GM19023 (cell line): ENCODE results near the gene ABCA9.
"Not testable (repeated sequence)": the region's sequence is repeated elsewhere in the genome, so short reads cannot be mapped to it uniquely, and the experiment has no call there.

Source experiments
- ATAC-seq: cut with Tn5 transposase; IDR thresholded peaks from one replicate; pipeline ENCODE4 v1.9.1; 2021; ENCODE audit warnings: mild to moderate bottlenecking, moderate library complexity; ENCODE audit not compliant: unreplicated experiment

The ABCA9 gene

DNA sequence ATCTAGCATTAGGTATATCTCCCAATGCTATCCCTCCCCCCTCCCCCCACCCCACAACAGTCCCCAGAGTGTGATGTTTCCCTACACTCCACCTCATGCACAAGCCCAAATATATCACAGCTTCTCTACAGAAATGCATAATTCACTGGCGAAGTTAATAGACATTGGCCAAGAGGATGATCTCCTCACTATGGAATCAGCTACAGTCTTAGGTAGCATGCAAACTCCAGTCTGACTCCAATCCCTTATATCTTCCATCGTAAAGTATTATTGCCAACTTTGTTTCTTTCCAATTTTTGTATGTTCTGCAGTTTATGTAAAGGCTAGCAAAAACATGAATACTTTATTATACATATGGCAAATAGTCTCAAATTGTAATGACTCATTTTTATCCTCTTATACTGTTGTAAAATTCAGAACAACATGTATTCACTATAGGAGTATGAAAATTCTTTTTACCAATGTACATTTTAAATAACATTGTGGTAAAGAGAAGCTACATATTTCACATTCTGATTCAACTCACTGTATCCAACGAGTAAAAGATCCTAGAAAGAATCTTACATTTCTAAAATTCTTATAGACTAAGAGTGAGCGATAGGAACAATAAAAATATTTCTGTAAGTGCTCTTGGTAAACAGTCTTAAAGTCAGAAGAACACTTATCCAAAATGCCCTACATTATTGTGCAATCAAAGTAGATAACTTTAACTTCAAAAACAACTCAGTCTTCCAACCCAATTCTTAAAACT is 106.4 kb downstream of the ABCA9 start:
- ATAC-seq, result no peak

DNA sequence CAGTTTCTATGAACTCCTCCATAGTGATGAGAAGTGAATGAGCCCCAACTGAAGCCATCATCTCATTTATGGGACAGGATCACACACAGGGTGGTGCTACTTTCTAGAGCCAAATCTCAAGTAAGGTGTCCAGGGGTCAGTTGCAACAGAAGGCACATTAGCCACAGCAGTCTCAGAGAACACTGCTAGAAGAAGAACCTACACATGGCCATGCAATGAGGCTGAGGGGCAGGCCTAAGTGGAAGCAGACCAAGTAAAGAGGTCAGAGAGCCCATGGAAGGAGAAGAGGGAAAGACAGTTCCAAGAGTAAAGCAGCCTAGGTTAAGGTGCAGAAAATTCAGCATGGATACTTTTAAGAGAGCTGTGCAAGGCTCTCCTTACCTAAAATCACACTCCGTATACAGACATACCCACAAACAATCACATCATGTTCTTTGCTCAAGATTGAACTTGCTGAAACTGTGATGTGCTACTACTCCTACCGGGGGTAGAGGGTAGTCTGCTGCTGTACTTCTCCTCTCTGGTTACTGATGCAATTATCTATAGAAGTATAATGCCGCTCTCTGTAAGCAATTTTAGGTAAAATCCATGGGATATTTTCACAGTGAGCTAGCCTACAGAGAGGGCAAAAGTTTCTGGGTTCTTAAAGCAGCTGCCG is 107.3 kb downstream of the ABCA9 start:
- ATAC-seq, result no peak

DNA sequence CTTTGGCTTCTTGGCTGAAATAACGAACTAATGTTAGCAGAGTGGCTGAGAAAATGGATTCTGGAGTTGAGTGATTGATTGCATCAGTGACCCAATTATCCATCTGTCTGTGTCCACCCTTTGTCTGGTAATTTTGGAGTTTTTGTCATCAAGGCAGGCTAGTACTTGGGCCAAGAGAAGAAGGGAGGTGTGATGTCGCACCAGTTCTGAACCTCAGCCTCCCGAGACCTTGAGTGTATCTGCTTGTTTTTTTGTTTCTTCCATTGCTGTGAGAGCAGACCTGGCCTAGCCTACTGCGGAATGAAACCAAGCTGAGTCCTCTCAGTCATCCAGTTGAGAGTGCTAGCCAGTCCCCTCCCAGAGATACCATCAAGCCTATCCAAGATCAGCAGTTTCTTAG is 110.0 kb downstream of the ABCA9 start:
- ATAC-seq, result no peak

DNA sequence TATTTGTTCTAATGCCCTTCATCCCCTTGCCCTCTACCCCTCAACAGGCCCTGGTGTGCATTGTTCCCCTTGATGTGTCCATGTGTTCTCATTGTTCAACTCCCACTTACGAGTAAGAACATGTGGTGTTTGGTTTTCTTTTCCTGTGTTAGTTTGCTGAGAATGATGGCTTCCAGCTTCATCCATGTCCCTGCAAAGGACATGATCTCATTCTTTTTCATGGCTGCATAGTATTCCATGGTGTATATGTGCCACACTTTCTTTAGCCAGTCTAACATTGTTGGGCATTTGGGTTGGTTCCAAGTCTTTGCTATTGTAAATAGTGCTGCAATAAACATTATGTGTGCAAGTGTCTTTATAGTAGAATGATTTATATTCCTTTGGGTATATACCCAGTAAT is 112.9 kb downstream of the ABCA9 start:
- not testable (repeated sequence) for ATAC-seq

DNA sequence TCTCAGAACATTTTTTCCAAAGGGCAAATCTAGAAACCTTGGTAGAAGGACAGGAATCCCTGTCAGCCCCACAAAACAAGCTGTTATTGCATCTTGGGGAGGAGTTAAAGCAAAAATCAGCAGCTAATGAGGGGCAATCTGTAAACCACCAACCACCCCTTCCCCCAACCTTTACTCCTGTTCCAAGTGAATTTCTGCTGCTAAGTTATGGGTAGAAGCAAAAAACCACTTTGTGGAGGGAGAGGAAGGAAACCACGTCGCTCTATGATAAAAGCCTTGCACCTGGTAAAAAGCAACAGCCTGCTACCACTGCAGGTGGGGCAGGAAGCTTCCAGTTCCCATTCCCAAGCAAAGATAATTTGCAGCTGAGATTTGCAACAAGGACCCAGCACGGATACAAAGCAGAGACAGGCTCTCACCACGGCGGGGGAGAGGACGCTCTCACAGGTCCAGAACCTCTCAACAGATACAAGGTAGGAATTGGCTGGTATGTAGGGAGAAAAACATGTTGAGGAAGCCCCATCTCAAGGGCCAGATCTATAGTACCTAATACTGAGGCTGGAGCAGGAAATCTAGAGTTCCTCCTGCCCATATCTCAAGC is 116.2 kb downstream of the ABCA9 start:
- no peak for ATAC-seq

DNA sequence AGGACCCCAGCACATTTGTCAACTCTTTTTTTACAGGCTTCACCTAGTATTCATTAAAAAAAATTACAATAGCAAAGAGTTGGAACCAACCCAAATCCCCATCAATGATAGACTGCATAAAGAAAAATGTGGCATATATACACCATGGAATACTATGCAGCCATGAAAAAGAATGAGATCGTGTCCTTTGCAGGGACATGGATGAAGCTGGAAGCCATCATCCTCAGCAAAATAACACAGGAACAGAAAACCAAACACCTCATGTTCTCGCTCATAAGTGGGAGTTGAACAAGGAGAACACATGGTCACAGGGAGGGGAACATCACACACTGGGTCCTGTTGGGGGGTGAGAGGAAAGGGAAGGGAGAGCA is 116.9 kb downstream of the ABCA9 start:
- ATAC-seq, result not testable (repeated sequence)

DNA sequence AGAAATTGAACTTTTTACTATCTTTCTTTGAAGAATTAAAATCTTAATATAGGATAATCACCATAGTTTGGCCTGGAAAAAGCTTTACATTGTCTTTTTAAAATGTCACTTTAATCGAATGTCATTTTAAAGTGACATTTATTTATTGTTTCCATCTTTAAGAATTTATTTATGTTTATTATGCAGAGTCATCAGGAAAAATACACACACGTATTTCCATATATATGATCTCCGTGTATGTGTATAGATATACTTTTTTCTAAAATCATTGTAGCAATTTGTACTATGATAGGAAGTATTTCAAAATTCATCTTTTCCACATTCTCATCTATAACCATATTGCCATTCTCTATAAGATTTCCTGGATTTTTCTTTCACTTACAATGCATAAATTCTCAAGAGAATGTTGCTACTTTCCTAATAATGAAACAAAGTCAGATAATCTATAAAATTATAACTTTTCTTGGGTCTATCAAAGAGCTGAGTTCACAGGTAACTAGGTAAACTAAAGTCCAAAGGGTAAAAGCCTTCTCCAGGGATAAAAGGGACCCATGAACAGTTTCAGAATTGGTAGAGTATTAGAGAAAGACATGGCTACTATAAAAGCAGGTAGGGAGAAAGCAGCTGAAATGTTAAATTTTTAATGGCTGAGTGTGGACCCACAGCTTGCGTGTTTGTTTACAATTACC is 117.5 kb downstream of the ABCA9 start:
- no peak for ATAC-seq

DNA sequence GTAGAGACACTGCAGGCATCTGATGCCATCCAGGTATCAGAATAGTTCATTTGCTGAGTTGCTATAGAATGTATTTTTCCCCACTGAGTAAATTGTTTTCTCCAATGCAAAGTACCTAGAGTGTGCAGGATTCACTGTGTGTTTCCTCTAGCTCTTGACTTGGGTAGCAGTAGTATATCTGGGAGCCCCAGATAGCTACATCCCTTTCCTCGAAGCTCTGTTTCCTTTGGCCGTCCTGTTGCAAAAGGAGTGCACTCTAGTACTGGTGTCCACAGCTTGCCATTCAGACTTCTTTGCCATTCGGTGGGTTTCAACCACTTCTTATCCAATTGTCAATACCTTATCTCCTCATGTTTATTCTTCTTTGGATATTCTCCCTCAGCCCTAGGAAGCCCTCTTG is 118.3 kb downstream of the ABCA9 start:
- no peak for ATAC-seq

DNA sequence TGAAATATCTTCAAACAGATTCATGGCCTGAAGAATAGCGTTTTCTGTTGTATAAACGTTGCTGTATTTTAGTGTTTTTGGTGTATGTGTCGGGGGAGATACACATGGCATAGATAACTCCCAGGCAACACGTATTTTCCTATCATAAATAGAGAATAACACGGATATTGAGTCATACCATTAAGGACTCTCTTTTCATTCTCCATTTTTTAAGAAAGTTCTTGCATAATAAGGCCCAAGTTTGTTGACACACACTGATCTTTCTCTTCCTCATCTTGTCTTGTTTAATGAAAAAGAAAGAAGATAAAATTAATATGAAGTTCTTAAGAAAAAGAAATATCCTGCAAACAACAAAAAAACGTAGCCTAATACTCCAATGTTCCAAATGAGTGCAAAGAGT is 119.0 kb downstream of the ABCA9 start:
- no peak for ATAC-seq

DNA sequence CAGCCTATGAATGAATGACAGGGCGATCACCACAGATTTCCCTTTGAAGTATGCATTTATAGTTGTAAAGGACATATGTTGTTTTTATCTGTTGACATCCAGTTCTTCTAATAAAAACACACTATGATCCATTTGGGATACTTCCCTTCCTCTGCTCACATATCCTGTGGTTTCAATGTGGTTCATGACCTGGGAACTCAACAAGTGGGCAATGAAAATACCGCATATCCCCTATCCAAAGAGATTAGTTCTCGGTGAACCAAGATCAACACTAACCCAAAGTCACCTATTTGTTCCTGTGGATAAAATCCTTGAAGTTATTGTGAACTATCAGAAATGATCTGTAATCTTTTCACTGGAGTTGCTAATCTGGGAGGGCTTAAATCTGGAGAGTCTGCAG is 121.5 kb downstream of the ABCA9 start:
- no peak for ATAC-seq

DNA sequence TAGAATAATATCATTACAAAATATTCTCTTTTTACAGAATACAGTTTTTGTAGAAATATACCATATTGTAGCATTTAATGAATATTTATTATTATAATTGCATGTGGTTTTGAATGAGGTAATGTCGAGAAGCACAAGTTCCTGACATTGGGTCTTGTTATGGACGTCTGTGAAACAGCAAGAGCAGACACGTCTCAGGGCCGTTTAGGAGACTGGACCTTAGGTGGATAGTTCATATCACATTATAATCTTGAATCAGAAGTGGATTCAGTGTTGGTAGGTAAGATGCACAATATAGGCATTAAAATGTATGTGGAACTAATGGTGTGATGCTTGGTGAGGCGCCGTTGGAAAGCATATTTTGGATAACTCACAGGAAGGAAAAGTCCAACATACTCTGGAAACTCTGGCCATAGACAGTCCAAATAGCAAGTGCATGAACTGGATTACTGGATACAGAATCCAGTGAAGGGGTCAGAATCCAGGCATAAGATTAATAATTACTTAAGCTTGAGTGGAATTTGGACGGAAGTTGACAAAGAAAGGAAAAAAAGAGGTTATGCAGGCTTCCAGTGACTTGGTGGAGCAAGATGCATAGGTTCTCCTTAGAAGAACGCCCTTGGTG is 122.7 kb downstream of the ABCA9 start:
- no peak for ATAC-seq

DNA sequence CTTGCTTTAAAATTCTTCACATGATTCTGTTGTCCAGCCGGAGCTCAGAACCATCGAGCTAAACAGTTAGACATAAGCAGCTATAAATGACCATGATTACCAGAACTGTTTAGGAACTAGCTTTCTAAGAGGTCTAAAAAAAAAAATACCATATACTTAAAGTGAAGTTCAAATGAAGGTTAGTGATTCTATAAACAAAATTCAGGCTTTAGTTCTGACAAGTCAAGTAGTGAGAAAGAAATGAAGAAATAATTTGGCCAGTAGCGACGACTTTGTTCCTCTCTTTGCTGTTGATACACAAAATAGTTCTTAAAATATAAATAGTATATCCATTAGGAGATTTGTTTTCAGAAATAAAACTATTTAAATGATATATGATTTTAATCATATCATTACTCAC is 133.2 kb downstream of the ABCA9 start:
- no peak for ATAC-seq

DNA sequence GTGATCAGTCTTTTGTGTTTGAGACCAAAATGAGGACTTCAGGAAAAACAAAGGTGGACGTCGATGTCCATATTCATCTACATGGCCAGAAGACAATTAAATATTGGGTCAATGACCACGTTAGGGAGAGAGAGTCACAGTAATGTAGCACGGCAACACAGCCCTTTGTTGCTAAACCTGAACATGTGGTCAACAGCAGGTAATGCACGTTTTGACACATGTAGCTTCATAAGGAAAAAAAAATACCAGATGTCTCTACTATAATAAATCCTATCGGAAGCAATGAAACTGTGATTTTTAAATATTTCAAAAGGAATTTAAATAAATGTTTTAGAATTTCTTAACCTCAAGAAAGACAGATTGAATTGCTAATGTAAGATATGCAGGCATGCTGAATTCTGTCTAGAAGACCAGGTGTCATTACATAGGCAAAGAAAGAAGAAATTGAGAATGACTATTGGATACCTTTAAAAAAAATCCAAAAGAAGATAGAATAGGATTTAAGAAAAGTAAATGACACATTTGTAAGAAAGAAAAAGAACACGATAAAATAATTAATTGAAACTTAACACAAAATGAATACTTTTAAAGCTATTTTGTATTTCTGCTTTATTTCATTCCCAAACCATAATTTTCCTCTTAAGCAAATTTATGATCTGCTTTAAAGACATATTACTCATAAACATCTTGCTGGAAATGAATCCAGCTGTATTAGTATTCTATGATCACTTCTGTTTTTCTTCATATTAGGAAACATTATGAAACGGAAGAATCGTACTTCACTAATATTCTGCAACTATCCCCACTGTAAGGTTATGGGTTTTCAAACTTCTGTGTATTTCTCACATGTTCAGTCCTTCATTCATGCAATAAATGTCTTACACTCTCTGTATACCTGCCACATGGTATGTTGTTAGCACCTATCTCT is 135.7 kb downstream of the ABCA9 start:
- no peak for ATAC-seq
